Spleen (tissue), 7 donors: ENCODE results near the gene TRIM41.

Source experiments
- POLR2A ChIP-seq, 3 donors: fragments of 450-650 bp; IDR thresholded peaks; one replicate each; pipeline ENCODE4 v1.5.1; 2017; ENCODE audit warnings: antibody characterized with exemption in 3 of 3, mild to moderate bottlenecking in 1 of 3
- POLR2AphosphoS5 ChIP-seq, 3 donors: sonication (generic); formaldehyde crosslinking; IDR thresholded peaks; one replicate each; pipeline ENCODE4 v1.5.1; 2017; ENCODE audit warnings: antibody characterized with exemption in 3 of 3
- TF ChIP-seq, protein P1 (sequence below), 11 experiments: fragments of 200-600 bp in 7 of 11; fragments of 450-650 bp in 4 of 11; sonication (generic) in 4 of 11; IDR thresholded peaks in 8 of 11; conservative IDR thresholded peaks in 3 of 11; 1 replicate in 7 of 11; 2 replicates in 4 of 11; pipeline versions ENCODE4 v1.4.0 to v1.8.0; 2016 to 2021; ENCODE audit warnings: antibody characterized with exemption in 11 of 11, inconsistent platforms in 4 of 11, mild to moderate bottlenecking in 1 of 11
- donor health status: DM: no; HTN: no; CAD: no; lungs with moderate emphysema.
- donor health status: DM: no; HTN: no; CAD: no.
- donor health status: DM: no; HTN: no; CAD: no.

DNA sequence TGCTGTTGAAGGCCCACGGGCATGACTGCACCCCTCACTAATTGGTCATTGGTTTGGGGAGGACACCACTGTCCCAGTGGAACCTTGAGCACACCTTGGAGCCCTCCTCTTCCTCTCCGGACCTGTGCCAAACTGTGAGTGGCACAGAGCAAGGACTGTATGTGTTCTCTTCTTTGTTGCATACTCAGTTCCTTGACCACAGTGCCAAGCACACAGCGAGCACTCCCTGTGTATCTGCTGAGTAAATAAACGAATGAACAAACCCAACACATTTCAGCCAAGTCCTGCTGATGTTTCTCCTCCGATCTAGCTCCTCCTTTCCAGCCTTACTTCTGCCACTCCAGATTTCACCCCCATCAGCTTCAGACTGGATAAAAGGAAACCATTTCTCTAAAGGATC, 40.6 kb downstream of the TRIM41 start:
- TF ChIP-seq POLR2A (IDR thresholded peaks at IDR 0.05) = no peak
- TF ChIP-seq, protein P1, sequence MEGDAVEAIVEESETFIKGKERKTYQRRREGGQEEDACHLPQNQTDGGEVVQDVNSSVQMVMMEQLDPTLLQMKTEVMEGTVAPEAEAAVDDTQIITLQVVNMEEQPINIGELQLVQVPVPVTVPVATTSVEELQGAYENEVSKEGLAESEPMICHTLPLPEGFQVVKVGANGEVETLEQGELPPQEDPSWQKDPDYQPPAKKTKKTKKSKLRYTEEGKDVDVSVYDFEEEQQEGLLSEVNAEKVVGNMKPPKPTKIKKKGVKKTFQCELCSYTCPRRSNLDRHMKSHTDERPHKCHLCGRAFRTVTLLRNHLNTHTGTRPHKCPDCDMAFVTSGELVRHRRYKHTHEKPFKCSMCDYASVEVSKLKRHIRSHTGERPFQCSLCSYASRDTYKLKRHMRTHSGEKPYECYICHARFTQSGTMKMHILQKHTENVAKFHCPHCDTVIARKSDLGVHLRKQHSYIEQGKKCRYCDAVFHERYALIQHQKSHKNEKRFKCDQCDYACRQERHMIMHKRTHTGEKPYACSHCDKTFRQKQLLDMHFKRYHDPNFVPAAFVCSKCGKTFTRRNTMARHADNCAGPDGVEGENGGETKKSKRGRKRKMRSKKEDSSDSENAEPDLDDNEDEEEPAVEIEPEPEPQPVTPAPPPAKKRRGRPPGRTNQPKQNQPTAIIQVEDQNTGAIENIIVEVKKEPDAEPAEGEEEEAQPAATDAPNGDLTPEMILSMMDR (IDR thresholded peaks at IDR 0.05 in 8 of 11, conservative IDR thresholded peaks at IDR 0.05 in 3 of 11) = no peak
- no peak for TF ChIP-seq POLR2AphosphoS5 (IDR thresholded peaks at IDR 0.05)
